Measurements from ENCODE around the gene RAB3B. TPM values are rescaled to one million over a fixed set of nuclear protein-coding genes. Genes with fewer than 3 reads are reported as not detected.
"Not testable (repeated sequence)": the region's sequence is repeated elsewhere in the genome, so short reads cannot be mapped to it uniquely, and the experiment has no call there.

Gene RAB3B
- total and polyA plus RNA-seq, 2 of the 4 experiments (the other 2 are of a cell fraction): 33.6 to 78.5 TPM

DNA sequence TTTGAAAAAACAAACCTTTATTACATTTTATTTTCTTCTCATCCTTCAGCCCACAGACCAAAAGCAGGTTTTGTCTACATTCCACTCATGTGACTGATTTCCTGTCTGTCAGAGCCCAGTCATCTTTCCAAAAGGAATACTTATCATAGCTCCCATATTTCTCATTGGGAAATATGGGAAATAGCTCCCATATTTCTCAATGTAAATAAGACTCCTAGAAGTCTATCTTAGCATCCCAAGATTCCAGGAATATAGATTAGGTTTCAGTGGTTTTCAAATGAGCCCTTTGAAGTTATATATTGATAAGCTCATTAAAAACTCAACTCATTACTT is 92.8 kb downstream of the RAB3B start:
- peak overlapping the region; percentile 84; the same call in 1 of the 2 replicates for H3K4ac ChIP-seq (ENCODE audit: low read depth, low read length)
- peak overlapping the region; percentile 77 to 91; a peak in 2 of 4 replicates for H4K8ac ChIP-seq (ENCODE audit: low read depth in 2 of 2, low read length in 2 of 2)
- H4K5ac ChIP-seq (ENCODE audit: low read depth, low read length): no peak overlapping the region
- H2BK15ac ChIP-seq (ENCODE audit: low read depth, low read length): no peak overlapping the region
- H3K9me1 ChIP-seq (ENCODE audit: insufficient read depth, low read length): peaks cover 6% of the 10 kb centered on the region
- TF ChIP-seq BHLHE40 (IDR thresholded peaks at IDR 0.05; ENCODE audit: low read depth, low read length) (peak; percentile 67), POLR2A (IDR thresholded peaks at IDR 0.05; ENCODE audit: low read depth, low read length) (no peak), FOS (IDR thresholded peaks at IDR 0.05; ENCODE audit: low read depth, low read length) (peak; percentile 74), CEBPB (IDR thresholded peaks at IDR 0.05; ENCODE audit: low read depth, low read length) (peak; percentile 80), MAFK (IDR thresholded peaks at IDR 0.05; ENCODE audit: low read depth, low read length) (no peak), RFX5 (IDR thresholded peaks at IDR 0.05; ENCODE audit: low read depth, low read length) (no peak)
- TF ChIP-seq, protein P1, sequence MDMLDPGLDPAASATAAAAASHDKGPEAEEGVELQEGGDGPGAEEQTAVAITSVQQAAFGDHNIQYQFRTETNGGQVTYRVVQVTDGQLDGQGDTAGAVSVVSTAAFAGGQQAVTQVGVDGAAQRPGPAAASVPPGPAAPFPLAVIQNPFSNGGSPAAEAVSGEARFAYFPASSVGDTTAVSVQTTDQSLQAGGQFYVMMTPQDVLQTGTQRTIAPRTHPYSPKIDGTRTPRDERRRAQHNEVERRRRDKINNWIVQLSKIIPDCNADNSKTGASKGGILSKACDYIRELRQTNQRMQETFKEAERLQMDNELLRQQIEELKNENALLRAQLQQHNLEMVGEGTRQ (IDR thresholded peaks at IDR 0.05; ENCODE audit: low read depth, low read length): no peak
- H3K36me3 ChIP-seq (ENCODE audit: control insufficient read depth, insufficient read depth, low read length): no peaks in the 10 kb centered on the region
- H3K9ac ChIP-seq (ENCODE audit: low read depth, low read length): no peak overlapping the region
- no peak overlapping the region for H4K91ac ChIP-seq (ENCODE audit: insufficient read depth, low read depth, low read length)
- no peak overlapping the region for H2BK20ac ChIP-seq (ENCODE audit: low read depth, low read length)
- peak; percentile 97 for DNase-seq
- no peak overlapping the region for H2AFZ ChIP-seq (replicated peaks; ENCODE audit: low read length, poor library complexity)
- H3K18ac ChIP-seq (ENCODE audit: low read depth, low read length): peak overlapping the region; percentile 86; the same call in 1 of the 2 replicates
- peaks cover 14% of the 10 kb centered on the region for H3K4me1 ChIP-seq (ENCODE audit: control insufficient read depth, insufficient read depth, low read length)
- no TSS peak for BruUV-seq (replicated peaks)
- peak overlapping the region; percentile 95; the same call in 1 of the 2 replicates for H3K56ac ChIP-seq (ENCODE audit: extremely low read depth, insufficient read depth, low read length)
- no peaks in the 10 kb centered on the region for H4K20me1 ChIP-seq (ENCODE audit: insufficient read depth, low read length)
- intact Hi-C loops (cut with micrococcal nuclease) (loop anchor here (1.0 to 5.0 kb wide), 4 partner anchors 29 to 385 kb away; partner anchors contain the start of gene BTF3L4), dilution Hi-C loops (cut with HindIII; ENCODE audit: low sequenced_read_pairs, unreplicated experiment) (no loop called here), in situ Hi-C loops (cut with MboI; ENCODE audit: low sequenced_read_pairs) (loop anchor here (5.0 to 25.0 kb wide), 2 partner anchors 100 to 390 kb away; no protein-coding TSS in a partner anchor)
- H3K4me3 ChIP-seq (ENCODE audit: insufficient read depth, low read depth, low read length): no peak overlapping the region
- peak overlapping the region; percentile 46; the same call in 1 of the 2 replicates for H3K4me2 ChIP-seq (ENCODE audit: low read depth, low read length)
- H3K27me3 ChIP-seq (ENCODE audit: control insufficient read depth, insufficient read depth, low read length): no peaks in the 10 kb centered on the region
- peaks cover 0 to 7% of the 10 kb centered on the region in 2 experiments; a peak in 1 of 4 replicates for H3K79me1 ChIP-seq (ENCODE audit: low read depth in 1 of 2, low read length in 2 of 2)
- no peak for ATAC-seq (ENCODE audit: low read depth)
- ChIA-PET CTCF (interaction anchor here (0.8 to 2.7 kb wide), 8 partner anchors 8 to 653 kb away, joined by 3 to 21 read pairs (median 4); no protein-coding TSS in a partner anchor), POLR2A (ENCODE audit: unreplicated experiment) (interaction anchor here (1.1 kb wide), 1 partner anchor 92 kb away, joined by 3 read pairs; no protein-coding TSS in a partner anchor)
- peak overlapping the region; percentile 96 for H3K27ac ChIP-seq (ENCODE audit: insufficient read depth, low read length)
- H2BK120ac ChIP-seq (ENCODE audit: low read depth, low read length): peak overlapping the region; percentile 100
- peak overlapping the region; percentile 100 for H2BK5ac ChIP-seq (ENCODE audit: low read depth, low read length, poor library complexity, severe bottlenecking)
- no peak overlapping the region for H2AK9ac ChIP-seq (replicated peaks; ENCODE audit: low read depth, low read length, poor library complexity)
- H2AK5ac ChIP-seq (ENCODE audit: low read depth, low read length): no peak overlapping the region
- peak overlapping the region; percentile 75; the same call in 1 of the 2 replicates for H3K23ac ChIP-seq (ENCODE audit: low read depth, low read length)
- H3K14ac ChIP-seq (replicated peaks; ENCODE audit: low read depth, low read length): no peak overlapping the region
- no peaks in the 10 kb centered on the region for H3K9me3 ChIP-seq (ENCODE audit: control insufficient read depth, insufficient read depth, low read length)

DNA sequence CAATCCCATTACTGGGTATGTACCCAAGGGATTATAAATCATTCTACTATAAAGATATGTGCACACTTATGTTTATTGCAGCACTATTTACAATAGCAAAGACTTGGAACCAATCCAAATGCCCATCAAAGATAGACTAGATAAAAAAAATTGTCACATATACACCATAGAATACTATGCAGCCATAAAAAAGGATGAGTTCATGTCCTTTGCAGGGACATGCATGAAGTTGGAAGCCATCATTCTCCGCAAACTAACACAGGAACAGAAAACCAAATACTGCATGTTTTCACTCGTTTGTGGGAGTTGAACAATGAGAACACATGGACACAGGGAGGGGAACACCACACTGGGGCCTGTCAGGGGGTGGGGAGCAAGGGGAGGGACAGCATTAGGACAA is 95.8 kb downstream of the RAB3B start:
- H4K8ac ChIP-seq (ENCODE audit: low read depth in 2 of 2, low read length in 2 of 2); H2BK120ac ChIP-seq (ENCODE audit: low read depth, low read length); H2AK5ac ChIP-seq (ENCODE audit: low read depth, low read length); H3K27me3 ChIP-seq (ENCODE audit: control insufficient read depth, insufficient read depth, low read length); H2AK9ac ChIP-seq (replicated peaks; ENCODE audit: low read depth, low read length, poor library complexity); H4K5ac ChIP-seq (ENCODE audit: low read depth, low read length); ATAC-seq (ENCODE audit: low read depth); H3K4me2 ChIP-seq (ENCODE audit: low read depth, low read length); H2BK5ac ChIP-seq (ENCODE audit: low read depth, low read length, poor library complexity, severe bottlenecking); H3K79me1 ChIP-seq (ENCODE audit: low read depth in 1 of 2, low read length in 2 of 2); H2AFZ ChIP-seq (replicated peaks; ENCODE audit: low read length, poor library complexity); H3K9me1 ChIP-seq (ENCODE audit: insufficient read depth, low read length); H3K23ac ChIP-seq (ENCODE audit: low read depth, low read length); H3K9me3 ChIP-seq (ENCODE audit: control insufficient read depth, insufficient read depth, low read length); BruUV-seq (replicated peaks); H2BK20ac ChIP-seq (ENCODE audit: low read depth, low read length); H2BK15ac ChIP-seq (ENCODE audit: low read depth, low read length); POLR2A ChIA-PET (ENCODE audit: unreplicated experiment); H3K4ac ChIP-seq (ENCODE audit: low read depth, low read length); H3K9ac ChIP-seq (ENCODE audit: low read depth, low read length); H3K27ac ChIP-seq (ENCODE audit: insufficient read depth, low read length); CTCF ChIA-PET; H4K91ac ChIP-seq (ENCODE audit: insufficient read depth, low read depth, low read length); dilution Hi-C loops (cut with HindIII; ENCODE audit: low sequenced_read_pairs, unreplicated experiment); H3K14ac ChIP-seq (replicated peaks; ENCODE audit: low read depth, low read length); H3K36me3 ChIP-seq (ENCODE audit: control insufficient read depth, insufficient read depth, low read length); H3K56ac ChIP-seq (ENCODE audit: extremely low read depth, insufficient read depth, low read length); H4K20me1 ChIP-seq (ENCODE audit: insufficient read depth, low read length); H3K18ac ChIP-seq (ENCODE audit: low read depth, low read length); DNase-seq; H3K4me3 ChIP-seq (ENCODE audit: insufficient read depth, low read depth, low read length): not testable (repeated sequence)
- no CpG with 5 or more reads among the region's 2 CpGs for WGBS, 2 experiments (ENCODE audit: extremely low coverage in 2 of 2, insufficient read length in 1 of 2)
- H3K4me1 ChIP-seq (ENCODE audit: control insufficient read depth, insufficient read depth, low read length): peaks cover 11% of the 10 kb centered on the region
- in situ Hi-C loops (cut with MboI; ENCODE audit: low sequenced_read_pairs): loop anchor here (5.0 to 25.0 kb wide), 2 partner anchors 103 to 393 kb away; no protein-coding TSS in a partner anchor
- intact Hi-C loops (cut with micrococcal nuclease): loop anchor here (5.0 kb wide), 1 partner anchor 388 kb away; no protein-coding TSS in a partner anchor

All from IMR-90 (cell line).